ENCODE data around the gene IL18.
"Not testable (repeated sequence)": the region's sequence is repeated elsewhere in the genome, so short reads cannot be mapped to it uniquely, and the experiment has no call there.

Gene IL18

DNA sequence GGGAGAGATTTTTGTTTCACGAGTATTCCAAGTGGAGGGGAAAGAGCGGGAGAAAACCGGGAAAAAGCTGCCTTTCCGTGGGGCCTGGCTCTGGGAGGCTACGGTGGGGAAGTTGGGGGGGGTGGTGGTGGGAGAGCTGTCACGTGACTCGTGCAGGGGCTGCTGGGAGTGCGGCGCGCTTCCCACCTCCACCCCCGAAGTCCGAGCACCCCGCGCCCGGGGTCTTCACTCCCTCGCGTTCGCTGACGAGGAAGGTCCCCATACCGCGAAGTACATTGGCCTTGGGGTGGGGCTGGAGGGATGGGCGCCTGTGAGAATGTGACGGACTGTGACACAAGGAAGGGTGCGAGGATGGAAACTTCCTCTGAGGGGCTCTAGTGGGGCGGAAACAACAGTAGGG lies 3.3 kb upstream of the IL18 start, which contains the start of gene TEX12:
TSS of gene TEX12 (plus strand) at position 228 of the 400 bp plus-strand sequence. CDS start 1,897 bp downstream, outside the sequence.
- no peak for DNase-seq (ENCODE audit: low read depth)

DNA sequence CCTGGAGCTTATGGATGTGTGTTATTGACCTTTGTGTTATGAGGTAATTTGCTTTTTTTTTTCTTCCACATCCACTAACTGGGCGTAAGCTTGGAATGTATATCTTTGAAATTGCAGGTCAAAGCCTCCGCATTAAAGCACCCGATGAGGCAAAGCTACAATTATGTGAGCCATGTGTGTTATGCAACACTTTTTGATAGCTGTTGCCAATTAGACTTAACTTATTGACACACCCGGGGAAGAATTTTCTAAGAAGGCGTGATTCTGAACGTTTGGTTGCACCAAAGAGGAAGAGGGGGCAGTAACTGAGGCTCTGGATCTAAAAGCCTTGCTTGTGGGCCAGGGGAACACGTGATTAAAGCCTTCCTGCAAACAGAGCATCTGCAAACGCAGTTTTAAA lies 2.7 kb upstream of the IL18 start:
- no peak for DNase-seq (ENCODE audit: low read depth)

DNA sequence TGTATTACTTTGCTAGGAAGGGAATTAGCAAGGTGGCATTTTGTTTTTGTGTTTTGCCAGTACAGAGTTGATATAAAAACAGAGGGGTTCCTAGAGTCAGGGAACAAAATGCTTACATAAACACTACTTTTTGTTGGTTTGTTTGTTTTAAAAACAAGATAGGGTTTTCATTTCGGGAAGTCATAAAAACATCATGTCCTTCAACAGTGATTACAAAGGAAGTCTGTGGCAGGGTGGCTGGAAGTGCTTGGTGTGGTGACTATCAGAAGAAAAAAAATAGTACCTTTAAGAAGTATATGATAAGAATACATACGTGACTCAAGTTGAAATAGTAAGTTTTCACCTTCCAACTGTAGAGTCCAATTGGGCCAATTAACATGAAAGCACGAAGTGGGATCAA lies 1.2 kb upstream of the IL18 start:
- no peak for DNase-seq (ENCODE audit: low read depth)

GRCh38 chr11:112162761-112163546 lies 940 bp downstream of the IL18 start:
- no peak for DNase-seq (ENCODE audit: low read depth)

- DNase-seq (ENCODE audit: low read depth): not testable (repeated sequence)
Observed at GRCh38 chr11:112162200-112162599, 1.7 kb downstream of the IL18 start.

DNA sequence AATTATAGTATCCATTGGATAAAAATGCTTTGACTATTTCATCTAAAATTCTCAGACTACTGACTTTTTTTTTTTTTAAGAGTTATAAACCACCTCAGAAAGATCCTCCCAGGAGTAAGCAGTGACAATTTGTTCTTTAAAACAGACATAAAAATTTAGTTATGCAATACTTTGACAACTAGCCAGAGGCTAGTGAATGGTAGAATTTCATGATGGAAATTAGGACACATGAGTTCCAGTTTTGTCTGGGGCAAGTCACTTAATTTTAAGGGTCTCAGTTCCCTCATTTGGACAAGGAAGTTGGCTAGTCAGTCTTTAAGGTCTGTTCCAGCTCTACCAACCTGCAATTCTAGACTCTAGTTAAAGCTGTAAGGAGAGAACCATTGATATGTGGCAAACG lies 2.9 kb downstream of the IL18 start:
- no peak for DNase-seq (ENCODE audit: low read depth)

DNA sequence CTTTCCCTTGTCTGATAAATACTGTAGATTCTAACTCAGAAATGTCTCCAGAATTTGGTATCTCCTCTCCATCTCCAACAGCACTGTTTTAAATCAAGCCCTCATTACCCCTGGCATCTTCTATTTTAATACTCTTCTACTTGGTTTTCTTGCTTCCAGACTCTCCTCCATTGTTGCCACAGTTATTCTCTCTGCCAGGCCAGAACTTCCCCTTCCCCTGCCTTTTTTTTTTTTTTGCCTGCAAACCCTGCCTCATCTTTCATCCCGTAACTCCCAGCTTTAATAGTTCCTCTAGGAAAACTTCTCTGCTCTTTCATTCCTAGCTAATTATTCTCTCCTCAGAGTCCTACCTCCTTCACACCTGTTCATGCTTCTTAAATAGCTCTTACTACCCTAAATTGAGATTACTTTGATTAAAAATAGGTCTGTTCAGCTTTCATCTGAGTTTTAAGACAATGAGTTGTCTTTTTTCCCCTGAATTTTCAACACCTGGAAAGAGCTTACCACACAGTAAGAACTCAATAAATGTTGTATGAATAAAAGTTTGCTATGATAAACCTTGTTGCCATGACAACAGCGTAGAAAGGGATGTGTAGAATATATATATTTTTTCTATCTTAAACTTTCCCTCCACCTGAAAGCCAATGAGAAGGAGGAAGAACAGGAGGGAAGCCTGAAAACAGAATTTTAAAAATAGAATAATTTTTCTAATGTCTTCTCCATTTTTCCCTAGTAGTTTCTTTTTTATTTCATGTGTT lies 3.6 kb downstream of the IL18 start:
- DNase-seq (ENCODE audit: low read depth): no peak

DNA sequence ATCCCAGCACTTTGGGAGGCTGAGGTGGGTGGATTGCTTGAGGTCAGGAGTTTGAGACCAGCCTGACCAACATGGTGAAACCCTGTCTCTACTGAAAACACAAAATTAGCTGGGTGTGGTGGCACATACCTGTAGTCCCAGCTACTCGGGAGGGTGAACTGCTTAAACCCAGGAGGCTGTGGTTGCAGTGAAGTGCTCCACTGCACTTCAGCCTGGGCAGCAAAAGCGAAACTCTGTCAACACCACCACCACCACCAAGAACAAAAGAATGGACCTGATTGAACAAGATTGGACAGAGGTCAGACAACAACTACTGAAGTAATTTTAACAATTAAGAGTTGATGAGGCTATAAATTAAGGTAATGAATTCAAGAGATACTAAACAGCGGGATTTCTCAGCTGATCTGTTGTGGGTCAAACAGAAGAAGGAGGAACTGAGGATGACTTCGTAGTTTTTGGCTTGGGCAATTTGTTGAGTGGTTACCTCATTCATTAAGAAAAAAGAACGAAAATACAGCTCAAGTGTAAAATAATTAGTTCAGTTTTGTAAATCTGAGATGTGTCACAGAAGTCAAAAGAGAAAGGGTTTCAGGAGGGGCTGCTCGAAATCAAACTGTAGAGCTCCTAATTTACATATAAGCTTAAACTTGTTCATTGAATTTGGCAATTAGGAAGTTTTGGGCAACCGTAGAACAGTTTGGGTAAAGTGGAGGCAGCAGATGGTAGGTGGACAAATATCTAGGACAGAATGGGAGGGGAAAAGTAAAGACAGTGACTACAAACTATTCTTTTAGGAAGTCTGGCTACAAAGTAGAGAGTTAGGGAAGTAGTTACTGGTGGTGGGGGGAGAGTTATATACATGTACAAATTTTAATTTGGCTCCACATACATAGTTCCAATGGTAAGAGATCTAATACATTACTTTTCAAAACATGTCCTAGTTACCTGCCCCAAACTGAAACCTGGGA lies 4.5 kb downstream of the IL18 start:
- no peak for DNase-seq (ENCODE audit: low read depth)

DNA sequence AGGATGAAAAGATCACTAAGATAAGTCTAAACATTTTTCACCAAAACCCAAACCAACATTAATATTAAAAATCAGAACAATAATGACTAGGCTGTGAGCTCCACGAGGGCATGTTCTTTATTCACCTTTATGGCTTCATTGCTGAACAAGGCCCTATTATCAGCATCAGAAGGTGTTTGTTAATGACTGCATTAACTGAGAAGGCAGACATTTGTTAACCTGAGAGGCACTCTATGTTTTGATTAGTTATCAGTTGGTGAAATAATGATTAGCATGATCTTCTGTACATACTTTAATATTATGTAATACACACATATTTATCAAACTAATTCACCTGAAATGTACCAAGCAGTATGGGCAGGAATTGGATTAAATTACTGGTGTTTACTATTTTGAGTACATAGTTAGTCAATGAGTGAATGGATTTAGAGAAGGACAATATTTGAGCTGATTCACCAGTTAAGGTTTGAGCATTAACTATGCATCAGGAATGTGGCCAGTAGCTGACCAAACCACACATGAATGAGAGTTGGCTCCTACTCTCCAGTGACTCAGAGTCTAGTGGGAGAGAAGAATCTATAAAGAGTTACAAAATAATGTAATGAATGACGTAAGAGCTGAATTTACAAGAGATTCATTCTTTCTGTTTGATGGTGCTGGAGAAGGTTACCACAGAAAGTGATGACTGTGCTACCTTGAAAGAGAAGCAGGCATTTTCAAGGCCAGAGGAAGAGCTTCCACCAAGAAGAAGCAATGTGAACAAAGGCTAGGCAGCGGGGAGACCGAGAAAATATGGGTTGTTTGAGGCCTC lies 6.7 kb downstream of the IL18 start:
- DNase-seq (ENCODE audit: low read depth): peak; percentile 99

DNA sequence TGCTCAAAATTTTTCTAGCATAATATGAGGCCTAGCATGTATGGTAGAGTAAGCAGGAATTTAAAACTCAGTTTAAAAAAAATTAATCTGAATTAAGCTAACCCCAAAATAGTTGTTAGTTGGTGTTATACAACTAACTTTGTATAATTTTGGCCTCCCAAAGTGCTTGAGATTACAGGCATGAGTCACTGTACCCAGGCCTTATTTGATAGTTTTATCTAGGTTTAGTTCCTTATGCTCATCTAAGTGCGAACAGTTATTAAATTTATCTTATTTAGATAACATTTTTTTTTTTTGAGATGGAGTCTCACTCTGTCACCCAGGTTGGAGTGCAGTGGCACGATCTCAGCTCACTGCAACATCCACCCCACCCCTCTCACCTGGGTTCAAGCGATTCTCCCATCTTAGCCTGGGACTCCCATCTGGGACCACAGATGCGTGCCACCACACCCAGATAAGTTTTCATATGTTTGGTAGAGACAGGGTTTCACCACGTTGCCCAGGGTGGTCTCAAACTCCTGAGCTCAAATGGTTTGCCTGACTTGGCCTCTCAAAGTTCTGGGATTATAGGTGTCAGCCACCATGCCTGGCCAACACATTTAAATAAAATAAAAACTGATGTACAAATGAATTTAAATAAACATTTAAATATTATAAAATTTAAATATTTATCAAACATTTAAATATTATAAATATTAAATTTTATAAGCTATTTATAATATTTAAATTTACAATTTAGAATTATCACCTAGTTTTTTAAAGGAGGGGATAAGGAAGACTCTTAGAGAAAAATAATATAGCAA lies 7.5 kb downstream of the IL18 start:
- DNase-seq (ENCODE audit: low read depth): no peak

DNA sequence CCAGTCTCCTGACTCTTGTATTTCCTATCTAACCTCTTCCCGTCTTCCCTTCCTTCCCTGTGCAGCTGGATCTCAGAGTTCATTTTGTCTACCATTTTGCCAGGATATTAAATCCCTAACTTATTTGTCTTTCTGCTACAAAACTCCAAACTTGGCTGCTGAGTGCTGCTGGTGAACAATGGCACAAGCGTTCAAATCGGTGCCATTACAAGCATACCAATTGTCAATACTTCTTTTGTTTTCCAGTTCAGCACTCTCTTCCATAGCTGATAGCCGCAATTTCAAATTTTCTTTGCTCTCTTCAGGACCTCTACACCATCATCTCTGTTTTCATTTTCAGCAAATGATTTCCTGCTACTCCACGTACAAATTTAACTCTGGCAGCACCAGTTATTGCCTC lies 13.4 kb downstream of the IL18 start:
- DNase-seq (ENCODE audit: low read depth): no peak

DNA sequence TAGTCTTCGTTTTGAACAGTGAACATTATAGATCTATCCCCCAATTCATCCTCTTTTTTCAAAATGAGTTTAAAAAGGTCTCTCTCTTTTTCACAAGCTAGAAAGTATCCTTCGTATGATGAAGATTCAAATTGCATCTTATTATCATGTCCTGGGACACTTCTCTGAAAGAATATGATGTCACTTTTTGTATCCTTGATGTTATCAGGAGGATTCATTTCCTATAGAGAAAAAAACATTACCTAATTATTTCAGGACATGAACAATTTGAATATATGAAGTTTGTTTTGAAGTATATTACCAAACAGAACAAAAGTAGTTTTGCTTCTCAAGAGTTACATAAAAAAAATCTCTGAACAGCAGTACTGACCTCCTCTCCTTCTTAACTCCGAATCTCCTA lies 20.3 kb downstream of the IL18 start:
- no peak for DNase-seq (ENCODE audit: low read depth)

- DNase-seq (ENCODE audit: low read depth): no peak
Observed at GRCh38 chr11:112134473-112134872, 29.4 kb downstream of the IL18 start.

DNA sequence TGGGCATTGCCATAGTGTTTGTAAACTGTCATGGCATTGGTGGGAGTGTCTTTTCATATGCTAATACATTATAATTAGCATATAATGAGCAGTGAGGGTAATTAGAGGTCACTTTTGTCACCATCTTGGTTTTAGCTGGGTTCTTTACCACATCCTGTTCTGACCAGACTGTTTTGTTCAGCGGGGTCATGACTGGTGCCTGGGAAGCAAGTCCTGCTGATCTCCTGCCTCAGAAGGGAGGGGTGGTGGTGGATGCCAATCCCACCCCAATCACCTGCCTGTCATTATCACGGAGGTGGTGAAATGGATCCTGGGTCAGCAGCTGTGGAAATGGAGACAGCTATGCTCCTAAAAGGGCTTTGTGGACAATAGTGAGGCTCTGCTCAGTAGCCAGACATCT lies 31.2 kb downstream of the IL18 start:
- no peak for DNase-seq (ENCODE audit: low read depth)

DNA sequence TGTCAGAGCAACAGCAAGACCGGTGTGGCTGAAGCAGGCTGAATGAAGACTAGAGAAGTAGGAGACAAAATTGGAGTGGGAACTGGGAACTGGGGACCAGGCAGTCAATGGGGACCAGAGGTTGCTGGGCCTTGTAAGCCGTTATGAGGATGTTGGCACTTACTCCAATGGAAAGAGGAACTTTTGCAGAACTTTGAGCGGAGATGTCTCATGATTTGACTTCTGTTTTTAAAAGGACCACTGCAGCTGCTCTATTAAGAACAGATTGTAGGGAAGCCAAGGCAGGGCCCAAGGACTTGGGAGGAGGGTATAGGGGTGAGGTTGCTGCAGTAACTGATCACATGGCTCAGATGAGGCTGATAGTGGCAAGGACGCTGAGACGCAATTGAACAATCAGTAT lies 34.2 kb downstream of the IL18 start:
- DNase-seq (ENCODE audit: low read depth): no peak

GRCh38 chr11:112128483-112129121 lies 35.3 kb downstream of the IL18 start:
- DNase-seq (ENCODE audit: low read depth): peak; percentile 62

DNA sequence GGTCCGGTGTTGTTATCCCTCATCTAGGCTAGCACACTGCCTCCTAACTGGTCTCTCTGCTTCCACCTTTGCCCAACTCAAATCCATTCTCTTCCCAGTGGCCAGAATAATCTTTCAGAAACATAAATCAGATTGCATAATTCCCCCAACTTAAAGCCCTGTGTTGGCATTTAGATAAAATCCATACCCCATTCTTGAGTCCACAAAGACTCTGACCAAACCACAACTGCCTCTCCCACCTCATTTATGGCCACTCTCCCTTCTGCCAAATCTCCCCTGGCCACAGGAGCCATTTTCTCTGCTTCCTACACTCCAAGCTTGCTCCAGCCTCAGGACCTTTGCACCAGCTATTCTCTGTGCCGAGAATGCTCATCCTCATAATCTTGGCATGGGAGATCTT lies 36.8 kb downstream of the IL18 start:
- DNase-seq (ENCODE audit: low read depth): no peak

DNA sequence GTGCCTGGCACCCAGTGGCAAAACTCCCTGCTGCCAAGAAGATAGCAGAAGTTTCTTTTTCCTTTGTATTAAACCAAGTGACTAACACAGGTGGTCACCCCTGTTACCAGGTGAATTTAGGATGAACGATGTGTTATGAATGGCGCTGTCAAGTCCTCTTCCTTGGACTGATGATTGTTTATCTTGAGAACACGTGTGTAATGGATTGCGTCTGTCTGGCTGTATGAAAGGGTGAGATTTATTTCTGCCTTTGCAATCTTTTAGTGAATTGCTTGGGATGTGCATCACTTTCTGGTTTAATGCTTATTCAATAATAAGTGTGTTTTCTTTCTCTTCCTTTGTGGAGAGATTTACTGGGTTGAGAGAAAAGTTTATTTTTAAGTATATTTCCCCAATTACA lies 40.8 kb downstream of the IL18 start:
- no peak for DNase-seq (ENCODE audit: low read depth)

DNA sequence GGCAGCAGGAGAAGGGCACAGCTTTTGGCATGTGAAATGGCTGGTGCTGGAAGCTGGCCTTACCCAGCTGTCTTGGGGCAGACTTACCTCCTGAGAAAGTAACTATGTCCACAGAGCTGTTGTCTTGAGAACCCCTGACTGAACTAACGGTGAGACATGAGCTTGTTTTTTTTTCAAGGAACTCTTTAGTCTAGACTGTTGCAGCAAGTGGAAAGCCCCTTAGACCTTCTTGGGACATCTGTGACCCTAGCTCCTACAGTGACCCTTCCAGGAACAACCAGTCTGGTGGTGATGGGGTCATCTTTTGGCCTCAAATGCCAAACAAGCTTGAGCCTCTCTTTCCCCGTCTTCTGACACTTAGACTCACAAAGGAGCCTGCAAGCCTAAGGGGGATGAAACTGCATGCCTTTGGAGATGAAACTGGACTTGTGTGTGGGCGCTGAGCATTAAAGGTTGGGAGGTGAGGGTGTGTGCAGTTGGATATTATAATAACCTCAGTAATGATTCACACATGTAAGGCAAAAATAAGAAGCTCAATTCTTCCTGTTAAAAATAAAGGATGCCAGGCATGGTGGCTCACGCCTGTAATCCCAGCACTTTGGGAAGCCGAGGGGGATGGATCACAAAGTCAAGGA lies 41.8 kb downstream of the IL18 start:
- DNase-seq (ENCODE audit: low read depth): no peak

DNA sequence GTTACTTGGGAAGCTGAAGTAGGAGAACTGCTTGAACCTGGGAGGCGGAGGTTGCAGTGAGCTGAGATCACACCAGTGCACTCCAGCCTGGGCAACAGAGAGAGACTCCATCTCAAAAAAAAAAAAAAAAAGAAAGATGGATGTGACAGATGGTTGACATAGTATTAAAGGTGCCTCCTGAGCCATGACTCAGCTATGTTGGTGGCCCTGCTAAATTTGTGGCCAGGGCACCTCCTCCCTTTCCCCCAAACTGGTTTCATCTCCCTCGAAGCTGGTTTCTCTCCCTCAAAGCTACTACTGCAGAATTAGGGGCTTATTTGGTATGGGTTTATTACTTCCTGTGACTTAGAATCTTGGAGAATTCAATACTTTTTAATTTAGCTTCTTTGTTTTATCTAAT lies 45.7 kb downstream of the IL18 start:
- DNase-seq (ENCODE audit: low read depth): no peak

All from stromal cell of bone marrow (primary cell).